SIG-M5 (cell line): Measurements from ENCODE around the gene MYOCOS.
"Not testable (repeated sequence)": the region's sequence is repeated elsewhere in the genome, so short reads cannot be mapped to it uniquely, and the experiment has no call there.

Source experiments
- DNase-seq: peaks from one replicate; lab custom pipeline; 2025; lab: John Stamatoyannopoulos, UW

The MYOCOS gene, protein sequence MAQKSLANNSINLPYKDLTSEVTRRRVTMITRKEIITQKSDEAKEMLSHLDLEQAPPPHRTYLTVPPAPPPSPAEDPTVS

DNA sequence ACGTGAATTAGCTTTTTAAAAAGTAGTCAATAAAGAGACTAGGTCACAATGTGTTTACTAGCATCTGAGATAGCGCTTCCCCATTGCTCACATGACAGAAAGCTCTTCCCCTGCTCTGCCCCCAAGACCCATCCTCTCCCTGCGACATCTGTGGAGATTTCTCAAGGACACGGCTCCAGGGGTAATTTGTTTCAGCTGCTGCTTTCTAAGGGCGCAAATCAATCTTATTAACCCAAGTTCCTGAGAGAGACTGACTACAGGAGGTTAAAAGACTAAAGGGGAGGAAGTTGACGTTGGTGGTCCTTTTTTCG is at the start of gene MYOCOS:
Gene MYOCOS (plus strand): TSS at position 92 of the 311 bp plus-strand sequence. CDS start 1,641 bp downstream, outside the sequence.
- no peak for DNase-seq

DNA sequence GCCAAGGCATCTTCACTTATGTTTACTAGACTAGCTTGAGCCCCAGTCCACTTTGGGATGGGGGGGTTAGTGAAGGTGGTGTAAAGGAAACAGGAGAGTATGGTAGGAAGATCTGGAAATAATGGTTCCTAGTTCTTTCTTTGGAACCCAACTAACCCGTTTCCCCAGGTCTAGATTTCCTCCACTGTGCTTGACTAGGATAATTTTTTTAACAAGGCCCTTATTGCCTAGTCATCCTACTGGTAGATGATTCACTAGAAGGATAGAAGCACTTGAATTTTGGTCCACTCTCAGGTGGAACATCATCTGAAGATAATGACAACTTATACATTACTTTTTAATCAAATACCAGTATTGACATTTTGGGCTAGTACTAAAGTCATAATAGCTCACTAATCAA is 45.9 kb upstream of the MYOCOS start:
- DNase-seq, result no peak

DNA sequence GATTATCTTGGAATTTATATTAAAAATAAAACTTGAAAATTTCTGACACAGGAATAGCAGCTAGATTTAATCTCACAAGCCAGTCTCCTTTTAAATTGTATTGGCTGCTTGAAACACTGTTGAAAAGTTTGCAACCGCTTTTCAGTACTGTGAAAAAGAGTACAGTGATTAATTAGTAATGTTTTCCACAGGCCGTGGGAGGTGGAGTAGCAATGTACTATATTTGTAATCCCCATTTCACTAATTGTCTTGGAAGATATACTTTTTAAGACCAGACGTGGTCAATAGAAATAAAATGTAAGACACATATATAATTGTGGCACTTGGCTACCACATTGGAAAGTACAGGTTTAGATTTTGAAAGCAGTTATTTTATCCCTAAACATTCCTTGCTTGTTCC is 40.8 kb upstream of the MYOCOS start:
- no peak for DNase-seq

DNA sequence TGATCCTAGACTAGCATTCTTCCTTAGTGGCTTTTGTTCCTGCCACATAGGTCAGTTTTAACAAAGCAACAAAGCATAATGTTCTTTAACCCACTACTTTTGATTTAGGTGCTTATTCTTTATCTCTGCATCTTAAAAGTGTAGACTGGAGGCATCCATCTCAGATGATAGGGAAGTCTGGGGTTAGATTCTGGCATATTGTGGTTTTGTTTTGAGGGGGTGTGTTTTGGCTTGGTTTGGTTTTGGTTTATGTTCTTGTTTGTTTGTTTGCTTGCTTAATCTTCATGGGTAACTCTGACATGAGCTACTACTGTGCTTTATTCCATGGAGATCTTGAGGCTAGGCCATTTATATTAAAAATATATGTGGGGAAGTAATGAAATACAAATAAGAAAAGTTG is 40.3 kb upstream of the MYOCOS start:
- no peak for DNase-seq

DNA sequence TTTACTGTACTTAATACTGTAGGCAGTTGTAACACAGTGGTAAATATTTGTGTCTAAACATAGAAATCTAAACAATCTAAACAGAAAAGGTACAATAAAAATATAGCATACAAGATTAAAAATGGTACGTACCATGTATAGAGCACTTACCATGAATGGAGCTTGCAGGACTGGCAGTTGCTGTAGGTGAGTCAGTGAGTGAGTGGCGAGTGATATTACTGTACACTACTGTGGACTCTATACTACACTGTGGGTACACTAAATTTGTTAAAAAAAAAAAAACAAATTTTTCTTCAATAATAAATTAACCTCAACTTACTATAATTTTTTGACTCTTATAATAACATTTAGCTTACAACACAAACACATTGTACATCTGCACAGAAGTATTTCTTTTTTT is 39.5 kb upstream of the MYOCOS start:
- DNase-seq, result no peak

DNA sequence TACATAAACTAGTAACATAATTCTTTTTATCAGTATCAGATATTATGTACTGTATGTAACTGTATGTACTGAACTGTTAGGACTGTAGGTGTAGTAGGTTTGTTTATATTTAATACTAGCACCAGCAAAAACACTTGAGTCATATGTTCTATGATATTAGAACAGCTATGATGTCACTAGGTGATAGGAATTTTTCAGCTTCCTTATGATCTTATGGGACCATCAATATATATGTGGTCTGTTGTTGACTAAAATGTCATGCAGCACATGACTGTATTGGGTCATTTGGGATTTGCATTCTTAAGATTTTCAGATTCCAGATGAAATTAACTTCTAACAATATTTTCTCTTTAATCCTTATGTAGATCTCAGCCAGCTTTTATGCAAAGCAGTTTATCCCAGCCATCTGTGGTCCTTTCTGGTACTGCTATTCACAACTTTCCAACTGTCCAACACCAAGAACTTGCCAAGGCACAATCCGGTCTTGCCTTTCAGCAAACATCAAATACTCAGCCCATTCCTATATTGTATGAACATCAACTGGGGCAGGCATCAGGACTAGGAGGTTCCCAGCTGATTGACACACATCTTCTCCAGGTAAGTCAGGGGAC is 38.3 kb upstream of the MYOCOS start:
- no peak for DNase-seq

DNA sequence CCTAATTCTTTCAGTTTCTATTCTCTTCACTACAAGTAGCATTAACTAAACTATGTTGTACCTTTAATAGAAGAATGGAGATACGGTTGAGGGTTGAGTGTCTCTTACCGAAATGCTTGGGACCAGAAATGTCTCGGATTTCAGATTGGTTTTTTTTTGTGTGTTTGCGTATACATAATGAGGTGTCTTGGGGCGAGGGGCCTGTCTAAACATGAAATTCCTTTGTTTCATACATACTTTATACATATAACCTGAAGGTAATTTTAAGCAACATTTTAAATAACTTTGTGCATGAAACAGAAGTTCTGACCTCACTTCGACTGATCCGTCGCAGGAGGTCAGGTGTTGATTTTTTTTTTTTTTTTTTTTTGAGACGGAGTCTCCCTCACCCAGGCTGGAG is 36.3 kb upstream of the MYOCOS start:
- no peak for DNase-seq

DNA sequence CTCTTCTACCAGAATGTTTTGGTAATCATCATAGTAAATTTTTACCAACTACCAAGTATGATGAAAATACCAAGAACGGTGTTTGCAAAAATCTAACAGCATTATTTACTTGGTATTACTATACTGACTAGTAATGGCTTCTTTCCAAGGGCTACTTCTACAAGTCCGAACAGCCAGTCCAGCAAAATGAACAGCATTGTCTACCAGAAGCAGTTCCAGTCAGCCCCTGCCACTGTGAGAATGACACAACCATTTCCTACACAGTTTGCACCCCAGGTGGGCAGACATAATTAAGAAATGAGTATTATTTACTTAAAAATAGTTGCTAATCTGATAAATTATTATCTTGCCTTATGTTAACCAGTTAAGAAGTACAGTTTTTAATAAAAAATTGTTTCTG is 33.8 kb upstream of the MYOCOS start:
- no peak for DNase-seq

DNA sequence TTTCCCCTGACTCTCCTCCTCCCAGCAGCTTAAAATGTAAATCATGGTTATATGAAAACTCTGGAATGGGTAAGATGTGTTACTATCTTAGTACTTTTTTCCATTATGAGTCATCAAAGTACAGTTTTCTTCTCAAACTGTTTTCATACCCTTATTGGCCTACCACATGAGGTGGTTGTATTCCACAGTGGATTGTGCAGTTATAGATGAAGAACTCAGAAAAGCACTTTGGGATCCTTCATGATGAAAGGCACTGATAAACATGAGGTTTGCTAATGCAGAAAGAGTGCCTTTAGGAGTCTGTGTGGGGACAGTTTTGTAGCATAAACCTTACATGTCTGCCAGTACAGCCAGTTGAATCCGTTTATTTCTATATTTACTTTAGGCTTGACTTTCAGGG is 32.0 kb upstream of the MYOCOS start:
- no peak for DNase-seq

DNA sequence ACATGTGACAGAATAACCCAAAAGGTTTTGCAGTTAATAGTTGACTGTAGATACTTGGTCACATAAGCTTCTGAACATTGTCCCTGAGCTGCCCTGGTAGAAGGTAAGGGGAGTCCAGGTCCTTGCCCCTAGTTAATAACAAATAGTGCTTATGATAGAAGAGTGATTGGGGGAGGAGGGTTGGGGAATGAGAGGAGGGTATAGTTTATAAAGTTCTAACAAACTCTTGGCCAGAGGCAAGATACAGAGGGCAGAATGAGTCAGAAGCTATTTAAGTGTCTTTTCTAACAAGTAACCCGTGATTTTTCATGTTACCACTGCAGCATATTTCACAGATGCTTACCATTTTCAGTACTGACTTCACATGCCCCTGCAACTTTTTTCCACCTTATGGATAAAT is 26.7 kb upstream of the MYOCOS start:
- no peak for DNase-seq

DNA sequence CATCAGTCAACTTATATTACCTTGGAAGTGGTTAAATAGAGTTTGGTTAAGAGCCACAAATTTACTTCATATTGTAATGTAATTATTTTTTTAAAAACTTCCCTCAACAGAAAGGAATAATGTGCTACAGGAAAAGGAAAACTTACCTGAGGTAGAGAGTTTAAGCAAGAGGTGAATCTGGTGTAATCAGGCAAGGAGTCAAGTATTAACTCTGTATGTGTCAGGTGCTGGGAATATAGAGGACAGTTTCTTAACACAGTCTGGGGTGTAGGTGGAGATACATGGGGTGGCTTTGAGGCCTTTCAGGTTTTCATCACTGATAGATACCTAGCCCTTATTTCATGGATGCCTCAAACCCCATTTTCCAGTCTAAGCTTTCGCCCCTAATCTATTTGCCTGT is 25.9 kb upstream of the MYOCOS start:
- no peak for DNase-seq

DNA sequence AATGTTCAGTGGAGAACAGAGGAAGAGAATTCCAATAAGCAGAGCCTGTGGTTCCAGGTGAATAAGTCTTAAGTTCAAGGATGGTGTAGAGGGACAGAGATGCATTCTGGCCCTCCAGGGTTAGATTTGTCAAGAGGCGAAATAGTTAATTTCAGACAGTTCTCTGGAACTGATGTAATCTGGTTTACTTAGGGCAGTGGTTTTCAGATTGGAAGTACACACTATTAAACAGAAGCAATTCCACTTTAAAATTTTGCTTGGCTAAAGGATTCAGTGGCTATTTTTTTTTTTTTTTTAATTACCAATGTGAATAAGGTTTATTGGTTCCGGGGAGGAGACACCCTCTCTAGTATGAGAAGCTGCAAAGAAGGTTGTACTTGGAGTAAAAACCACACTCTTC is 25.3 kb upstream of the MYOCOS start:
- no peak for DNase-seq

DNA sequence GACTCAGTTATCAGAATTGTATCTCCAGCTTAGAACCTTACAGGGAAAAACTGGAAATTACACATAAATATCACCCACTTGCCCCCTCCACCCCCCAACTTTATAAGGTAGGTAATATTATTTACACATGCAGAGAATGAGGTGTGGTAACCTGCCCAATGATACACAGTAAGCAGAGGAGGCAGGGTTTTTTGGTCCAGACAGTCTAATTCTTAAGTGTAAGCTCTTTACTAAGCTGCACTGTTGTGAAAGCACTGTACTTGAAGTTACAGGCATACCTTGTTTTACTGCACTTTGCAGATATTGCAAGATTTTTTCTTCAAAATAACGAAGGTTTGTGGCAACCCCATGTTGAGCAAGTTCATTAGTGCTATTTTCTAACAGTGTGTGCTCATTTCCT is 24.8 kb upstream of the MYOCOS start:
- no peak for DNase-seq

DNA sequence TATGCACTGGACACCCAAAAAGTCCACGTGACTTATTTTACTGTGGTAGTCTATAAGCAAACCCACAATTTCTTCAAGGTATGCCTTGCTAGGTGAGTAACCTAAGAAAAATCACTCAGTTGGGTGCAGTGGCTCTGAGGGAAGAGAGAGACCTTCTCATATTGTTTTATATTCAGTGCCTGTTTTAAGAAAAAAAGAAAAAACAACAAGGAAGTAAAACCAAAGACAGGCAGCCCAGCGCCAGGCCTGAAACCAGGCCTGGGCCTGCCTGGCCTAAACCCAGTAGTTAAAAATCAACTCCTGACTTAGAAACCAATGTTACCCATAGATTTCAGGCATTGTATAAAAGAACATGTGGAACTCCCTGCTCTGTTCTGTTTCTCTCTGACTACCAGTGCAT is 21.7 kb upstream of the MYOCOS start:
- not testable (repeated sequence) for DNase-seq

DNA sequence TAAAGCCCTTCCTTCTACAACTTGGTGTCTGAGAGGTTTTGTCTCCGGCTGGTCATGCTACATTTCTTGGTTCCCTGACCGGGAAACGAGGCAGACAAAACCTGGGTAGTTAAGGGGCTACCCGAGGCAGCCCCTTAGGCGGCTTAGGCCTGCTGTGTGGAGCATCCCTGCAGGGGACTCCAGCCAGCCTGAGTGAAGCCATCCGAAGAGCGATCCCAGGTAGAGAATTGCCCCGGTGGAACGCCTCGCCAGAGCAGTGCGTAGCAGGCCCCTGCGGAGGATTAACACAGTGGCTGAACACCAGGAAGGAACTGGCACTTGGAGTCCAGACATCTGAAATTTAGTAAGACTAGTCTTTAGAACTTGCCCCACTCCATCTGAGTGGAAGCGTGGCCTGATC is 21.2 kb upstream of the MYOCOS start:
- DNase-seq, result no peak

DNA sequence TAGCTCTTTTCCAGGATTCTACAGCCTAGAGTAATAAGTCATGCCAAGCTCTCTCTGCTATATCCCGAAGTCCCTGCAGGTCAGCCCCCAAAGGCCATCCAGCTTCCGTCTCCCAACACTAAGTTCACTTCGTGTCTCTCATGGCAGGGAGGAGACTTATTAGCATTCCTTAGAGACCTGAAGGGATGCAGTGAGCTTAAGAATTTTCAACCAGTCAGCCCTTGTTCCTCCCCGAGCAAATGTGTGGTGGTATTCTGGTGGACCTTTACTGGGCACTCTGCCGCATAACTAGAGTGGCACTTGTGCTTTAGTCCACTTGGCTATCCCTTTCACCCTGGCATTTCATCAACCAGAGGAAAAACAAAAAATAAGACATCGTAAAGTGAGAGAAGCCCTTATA is 19.0 kb upstream of the MYOCOS start:
- not testable (repeated sequence) for DNase-seq

DNA sequence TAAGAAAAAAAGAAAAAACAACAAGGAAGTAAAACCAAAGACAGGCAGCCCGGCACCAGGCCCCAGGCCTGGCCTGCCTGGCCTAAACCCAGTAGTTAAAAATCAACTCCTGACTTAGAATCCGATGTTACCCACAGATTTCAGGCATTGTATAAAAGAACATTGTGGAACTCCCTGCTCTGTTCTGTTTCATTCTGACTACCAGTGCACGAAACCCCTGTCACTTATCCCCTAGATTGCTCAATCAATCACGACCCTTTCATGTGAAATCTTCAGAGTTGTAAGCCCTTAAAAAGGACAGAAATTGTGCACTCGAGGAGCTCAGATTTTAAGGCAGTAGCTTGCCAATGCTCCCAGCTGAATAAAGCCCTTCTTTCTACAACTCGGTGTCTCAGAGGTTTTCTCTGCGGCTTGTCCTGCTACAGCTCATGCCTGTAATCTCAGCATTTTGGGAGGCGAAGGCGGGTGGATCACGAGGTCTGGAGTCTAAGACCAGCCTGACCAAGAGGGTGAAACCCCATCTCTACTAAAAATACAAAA is 15.6 kb upstream of the MYOCOS start:
- DNase-seq, result no peak

DNA sequence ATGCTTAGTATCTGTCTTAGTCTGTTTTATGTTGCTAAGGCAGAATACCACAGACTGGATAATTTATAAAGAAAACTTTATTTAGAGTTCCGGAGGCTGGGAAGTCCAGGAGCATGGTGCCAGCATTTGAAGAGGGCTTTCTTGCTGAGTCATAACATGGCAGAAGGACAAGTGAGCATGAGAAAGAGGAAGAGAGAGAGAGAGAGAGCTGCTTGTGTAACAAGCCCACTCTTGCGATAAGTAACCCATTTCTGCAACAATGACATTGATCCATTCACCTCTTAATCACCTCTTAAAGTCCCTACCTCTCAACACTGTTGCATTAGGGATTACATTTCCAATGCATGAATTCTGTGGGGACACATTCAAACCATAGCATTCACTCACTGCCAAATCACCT is 11.7 kb upstream of the MYOCOS start:
- DNase-seq, result peak; percentile 39

DNA sequence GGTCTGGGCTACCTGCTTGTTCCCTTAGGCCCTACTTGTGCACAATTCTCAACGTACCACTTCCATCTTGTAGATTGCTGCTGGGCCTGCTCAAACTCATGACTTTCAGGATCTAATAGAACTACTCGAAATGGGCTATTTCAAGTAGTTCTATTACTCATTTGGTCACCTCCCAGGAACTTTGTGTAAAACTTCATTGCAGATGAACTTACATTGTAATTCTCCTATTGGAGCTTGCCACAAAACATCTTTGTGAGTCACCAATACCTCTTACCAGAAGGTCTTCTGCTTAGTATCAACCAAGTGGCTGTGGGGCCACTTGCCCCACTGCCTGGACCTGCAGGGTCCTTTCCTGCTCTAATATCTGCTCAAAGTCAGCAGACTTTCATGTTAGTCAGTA is 10.7 kb upstream of the MYOCOS start:
- no peak for DNase-seq

DNA sequence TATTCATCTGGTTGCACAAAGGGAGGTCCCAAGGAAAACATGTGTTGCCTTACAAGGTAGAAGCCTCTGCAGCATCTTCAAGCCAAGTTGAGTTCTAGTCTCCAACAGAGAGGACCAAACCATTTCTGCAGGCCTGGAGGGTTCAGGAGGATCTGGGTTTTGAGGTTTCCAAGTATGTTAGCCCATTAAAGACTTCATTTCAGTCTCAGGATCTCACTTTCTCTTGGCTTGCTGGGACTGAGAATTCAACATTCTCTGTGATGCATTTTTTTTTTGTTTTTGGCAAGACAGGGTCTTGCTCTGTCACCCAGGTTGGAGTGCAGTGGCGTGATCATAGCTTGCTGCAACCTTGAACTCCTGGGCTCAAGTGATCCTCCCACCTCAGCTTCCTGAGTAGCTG is 8.8 kb upstream of the MYOCOS start:
- no peak for DNase-seq

DNA sequence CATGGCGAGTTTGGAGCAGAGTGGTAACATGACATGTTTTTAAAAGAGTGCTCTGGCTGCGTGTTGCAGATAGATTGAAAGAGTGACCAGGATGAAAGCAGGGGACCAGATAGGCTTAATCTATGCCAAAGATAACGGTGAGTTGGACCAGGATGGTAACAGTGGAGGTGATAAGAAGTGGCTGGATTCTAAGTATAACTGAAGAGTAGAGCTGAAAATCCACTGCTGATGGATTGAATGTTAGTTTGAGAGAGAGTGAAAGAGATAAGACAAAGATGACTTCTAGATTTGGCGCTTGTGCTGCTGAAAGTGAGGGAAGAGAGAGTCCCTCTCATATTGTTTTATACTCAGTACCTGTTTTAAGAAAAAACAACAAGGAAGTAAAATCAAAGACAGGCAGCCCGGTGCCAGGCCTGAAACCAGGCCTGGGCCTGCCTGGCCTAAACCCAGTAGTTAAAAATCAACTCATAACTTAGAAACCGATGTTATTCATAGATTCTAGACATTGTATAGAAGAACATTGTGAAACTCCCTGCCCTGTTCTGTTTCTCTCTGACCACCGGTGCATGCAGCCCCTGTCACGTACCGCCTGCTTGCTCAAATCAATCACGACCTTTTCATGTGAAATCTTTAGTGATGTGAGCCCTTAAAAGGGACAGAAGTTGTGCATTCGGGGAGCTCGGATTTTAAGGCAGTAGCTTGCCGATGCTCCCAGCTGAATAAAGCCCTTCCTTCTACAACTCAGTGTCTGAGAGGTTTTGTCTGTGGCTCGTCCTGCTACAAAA is 6.7 kb upstream of the MYOCOS start:
- DNase-seq, result not testable (repeated sequence)

DNA sequence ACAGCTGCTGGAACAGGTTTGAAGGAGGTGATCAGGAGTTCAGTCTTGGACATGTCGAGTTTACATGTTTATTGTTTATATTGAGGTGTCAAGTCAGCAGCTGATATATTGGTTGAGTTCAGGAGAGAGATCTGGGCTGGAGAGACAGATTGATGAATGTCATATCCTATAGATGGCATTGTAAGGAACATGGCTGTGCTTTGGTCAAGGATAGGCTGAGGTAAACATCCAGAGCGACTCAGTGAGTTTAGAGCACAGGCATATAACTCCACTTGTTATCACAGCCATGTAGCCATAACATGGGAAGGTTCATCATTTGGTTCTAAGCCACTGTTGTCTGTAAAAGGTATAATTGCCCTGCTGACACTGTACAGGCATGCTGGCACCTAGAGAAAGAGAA is 5.5 kb upstream of the MYOCOS start:
- no peak for DNase-seq

DNA sequence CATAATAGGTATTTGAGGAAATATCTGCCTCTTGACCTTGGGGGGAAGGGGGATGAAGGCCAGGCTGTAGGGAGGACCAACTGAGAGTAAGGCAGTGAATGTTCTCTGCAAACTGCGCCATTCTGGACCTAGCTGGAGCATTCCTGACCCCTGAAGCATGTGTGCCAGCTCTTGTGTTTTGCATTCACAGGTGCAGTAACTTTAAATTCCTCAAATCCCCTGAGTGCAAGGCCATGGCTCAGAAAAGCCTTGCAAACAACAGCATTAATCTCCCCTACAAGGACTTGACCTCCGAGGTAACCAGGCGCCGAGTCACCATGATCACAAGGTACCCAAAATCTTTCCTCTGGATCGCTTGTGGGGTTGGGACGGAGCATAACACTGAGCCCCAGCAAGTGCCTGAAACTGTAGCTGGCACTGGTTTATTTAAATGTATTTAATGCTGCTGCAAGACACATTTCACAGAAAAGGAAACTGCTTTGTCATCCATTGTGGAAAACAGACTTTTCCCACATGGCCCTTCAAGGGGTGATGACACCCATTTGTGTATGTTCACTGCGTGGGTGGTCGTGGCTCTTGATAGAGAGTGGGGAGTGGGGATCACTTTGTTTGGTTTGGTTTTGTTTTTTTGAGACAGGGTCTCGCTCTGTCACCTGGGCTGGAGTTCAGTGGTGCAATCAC is 1.7 kb downstream of the MYOCOS start:
- no peak for DNase-seq
